Adrenal gland (tissue), 5 donors: ENCODE results near the gene LENG9.

Source experiments
- POLR2A ChIP-seq, 2 donors: fragments of 450-650 bp; IDR thresholded peaks; one replicate each; pipeline ENCODE4 v1.6.1; 2017; ENCODE audit warnings: antibody characterized with exemption in 2 of 2, mild to moderate bottlenecking in 2 of 2, moderate library complexity in 1 of 2
- TF ChIP-seq, protein P1 (sequence below), 6 experiments: fragments of 450-650 bp in 4 of 6; fragments of 200-600 bp in 2 of 6; sonication (generic) in 1 of 6; IDR thresholded peaks; 1 replicate in 5 of 6; 2 replicates in 1 of 6; pipeline versions ENCODE4 v1.5.1 to v1.8.0; 2016 to 2021; ENCODE audit warnings: antibody characterized with exemption in 6 of 6, mild to moderate bottlenecking in 2 of 6, moderate library complexity in 1 of 6
- donor health status: DM: no; HTN: no; CAD: no.

DNA sequence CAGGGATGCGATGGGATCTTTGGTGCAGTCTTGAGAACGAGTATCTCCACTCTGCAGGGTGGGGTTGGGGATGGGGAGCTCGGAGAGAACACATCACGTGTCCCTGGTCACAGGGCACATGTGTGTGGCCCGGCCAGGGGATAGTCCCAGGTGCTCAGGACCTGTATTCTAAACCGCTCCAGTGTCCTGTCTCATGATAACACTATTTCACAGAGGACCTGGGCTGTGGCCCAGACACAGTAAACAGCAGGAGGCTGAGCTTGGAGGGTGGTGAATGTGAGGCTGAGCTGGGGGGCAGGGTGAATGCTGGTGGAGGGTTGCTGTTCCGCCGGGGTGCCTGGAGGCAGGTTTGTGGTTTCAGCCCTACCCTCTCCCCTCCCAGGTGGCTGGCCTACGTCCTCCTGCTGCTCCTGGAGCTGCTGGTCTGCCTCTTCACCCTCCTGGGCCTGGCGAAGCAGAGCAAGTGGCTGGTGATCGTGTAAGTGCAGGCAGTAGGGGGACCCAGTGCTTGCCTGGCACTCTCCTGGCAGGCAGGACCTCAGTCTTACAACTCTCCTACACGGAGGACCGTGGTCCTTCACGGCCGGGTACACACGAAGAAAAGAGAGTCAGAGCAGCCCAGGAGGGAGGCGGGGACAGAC is 37.2 kb downstream of the LENG9 start:
- no peak for TF ChIP-seq POLR2A (IDR thresholded peaks at IDR 0.05)
- TF ChIP-seq, protein P1, sequence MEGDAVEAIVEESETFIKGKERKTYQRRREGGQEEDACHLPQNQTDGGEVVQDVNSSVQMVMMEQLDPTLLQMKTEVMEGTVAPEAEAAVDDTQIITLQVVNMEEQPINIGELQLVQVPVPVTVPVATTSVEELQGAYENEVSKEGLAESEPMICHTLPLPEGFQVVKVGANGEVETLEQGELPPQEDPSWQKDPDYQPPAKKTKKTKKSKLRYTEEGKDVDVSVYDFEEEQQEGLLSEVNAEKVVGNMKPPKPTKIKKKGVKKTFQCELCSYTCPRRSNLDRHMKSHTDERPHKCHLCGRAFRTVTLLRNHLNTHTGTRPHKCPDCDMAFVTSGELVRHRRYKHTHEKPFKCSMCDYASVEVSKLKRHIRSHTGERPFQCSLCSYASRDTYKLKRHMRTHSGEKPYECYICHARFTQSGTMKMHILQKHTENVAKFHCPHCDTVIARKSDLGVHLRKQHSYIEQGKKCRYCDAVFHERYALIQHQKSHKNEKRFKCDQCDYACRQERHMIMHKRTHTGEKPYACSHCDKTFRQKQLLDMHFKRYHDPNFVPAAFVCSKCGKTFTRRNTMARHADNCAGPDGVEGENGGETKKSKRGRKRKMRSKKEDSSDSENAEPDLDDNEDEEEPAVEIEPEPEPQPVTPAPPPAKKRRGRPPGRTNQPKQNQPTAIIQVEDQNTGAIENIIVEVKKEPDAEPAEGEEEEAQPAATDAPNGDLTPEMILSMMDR (IDR thresholded peaks at IDR 0.05) = no peak
